PFSK-1 (cell line): ENCODE measurements around the gene TP53I11.

Experiments used
- FOXP2 ChIP-seq: optimal IDR thresholded peaks from 2 replicates; pipeline ENCODE3; 2011; ENCODE audit warnings: borderline replicate concordance, control low read depth, inconsistent platforms; ENCODE audit not compliant: insufficient read depth; ENCODE audit errors: extremely low read length, extremely low read depth
- POLR2AphosphoS5 ChIP-seq: IDR thresholded peaks from 2 replicates; pipeline ENCODE4 v1.6.1; 2012; ENCODE audit warnings: low read depth, mild to moderate bottlenecking, control low read depth, low read length, moderate library complexity
- SIN3A ChIP-seq: IDR thresholded peaks from 2 replicates; pipeline ENCODE4 v1.6.1; 2012; ENCODE audit warnings: mild to moderate bottlenecking, low read length, moderate library complexity, borderline replicate concordance; ENCODE audit not compliant: insufficient read depth
- TAF1 ChIP-seq: IDR thresholded peaks from 2 replicates; pipeline ENCODE4 v1.6.1; 2012; ENCODE audit warnings: low read length, control low read depth, borderline replicate concordance; ENCODE audit not compliant: insufficient read depth
- TF ChIP-seq, protein P1 (sequence below), 2 experiments: IDR thresholded peaks; 2 replicates each; pipeline versions ENCODE4 v1.6.1 to v1.8.0; 2011 to 2012; ENCODE audit warnings: low read depth in 2 of 2, low read length in 2 of 2, control low read depth in 1 of 2, inconsistent platforms in 1 of 2, mild to moderate bottlenecking in 1 of 2, moderate library complexity in 1 of 2; ENCODE audit not compliant: insufficient read depth in 1 of 2

DNA sequence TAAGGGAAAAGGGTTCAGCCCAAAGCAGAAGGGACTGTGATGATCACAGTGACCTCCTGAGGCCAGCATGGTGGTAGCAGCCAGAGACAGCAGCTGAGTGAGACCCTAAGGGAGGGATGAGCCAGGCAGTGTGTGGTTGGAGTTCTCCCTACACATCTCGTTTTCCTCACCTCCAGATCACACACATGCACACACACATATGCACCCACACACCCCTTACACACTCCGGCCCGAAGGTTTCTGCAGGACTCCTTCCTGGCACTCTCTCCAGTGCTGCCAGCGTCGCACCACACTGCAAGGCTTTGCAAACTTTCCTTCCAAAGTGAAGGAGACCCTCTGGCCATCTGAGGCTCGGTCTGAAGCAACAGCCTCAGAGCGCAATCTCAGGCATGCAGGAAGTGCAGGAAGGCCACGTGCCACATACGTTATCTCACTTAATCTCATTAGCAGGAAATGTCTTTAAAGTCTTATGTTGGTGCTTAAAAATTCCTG lies 26.9 kb upstream of the TP53I11 start:
- TF ChIP-seq TAF1: no peak
- no peak for TF ChIP-seq POLR2AphosphoS5
- TF ChIP-seq, protein P1, sequence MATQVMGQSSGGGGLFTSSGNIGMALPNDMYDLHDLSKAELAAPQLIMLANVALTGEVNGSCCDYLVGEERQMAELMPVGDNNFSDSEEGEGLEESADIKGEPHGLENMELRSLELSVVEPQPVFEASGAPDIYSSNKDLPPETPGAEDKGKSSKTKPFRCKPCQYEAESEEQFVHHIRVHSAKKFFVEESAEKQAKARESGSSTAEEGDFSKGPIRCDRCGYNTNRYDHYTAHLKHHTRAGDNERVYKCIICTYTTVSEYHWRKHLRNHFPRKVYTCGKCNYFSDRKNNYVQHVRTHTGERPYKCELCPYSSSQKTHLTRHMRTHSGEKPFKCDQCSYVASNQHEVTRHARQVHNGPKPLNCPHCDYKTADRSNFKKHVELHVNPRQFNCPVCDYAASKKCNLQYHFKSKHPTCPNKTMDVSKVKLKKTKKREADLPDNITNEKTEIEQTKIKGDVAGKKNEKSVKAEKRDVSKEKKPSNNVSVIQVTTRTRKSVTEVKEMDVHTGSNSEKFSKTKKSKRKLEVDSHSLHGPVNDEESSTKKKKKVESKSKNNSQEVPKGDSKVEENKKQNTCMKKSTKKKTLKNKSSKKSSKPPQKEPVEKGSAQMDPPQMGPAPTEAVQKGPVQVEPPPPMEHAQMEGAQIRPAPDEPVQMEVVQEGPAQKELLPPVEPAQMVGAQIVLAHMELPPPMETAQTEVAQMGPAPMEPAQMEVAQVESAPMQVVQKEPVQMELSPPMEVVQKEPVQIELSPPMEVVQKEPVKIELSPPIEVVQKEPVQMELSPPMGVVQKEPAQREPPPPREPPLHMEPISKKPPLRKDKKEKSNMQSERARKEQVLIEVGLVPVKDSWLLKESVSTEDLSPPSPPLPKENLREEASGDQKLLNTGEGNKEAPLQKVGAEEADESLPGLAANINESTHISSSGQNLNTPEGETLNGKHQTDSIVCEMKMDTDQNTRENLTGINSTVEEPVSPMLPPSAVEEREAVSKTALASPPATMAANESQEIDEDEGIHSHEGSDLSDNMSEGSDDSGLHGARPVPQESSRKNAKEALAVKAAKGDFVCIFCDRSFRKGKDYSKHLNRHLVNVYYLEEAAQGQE (IDR thresholded peaks at IDR 0.05; ENCODE audit: insufficient read depth in 1 of 2, low read depth in 2 of 2, low read length in 2 of 2): no peak
- no peak for TF ChIP-seq SIN3A
- TF ChIP-seq FOXP2: no peak
